MM.1S (cell line): ENCODE measurements around the gene ARPC5L.
"Not testable (repeated sequence)": the region's sequence is repeated elsewhere in the genome, so short reads cannot be mapped to it uniquely, and the experiment has no call there.

ENCODE experiments used
- DNase-seq: peaks from one replicate; pipeline ENCODE4 v3.0.0-alpha.2; 2015
- H2AFZ ChIP-seq: fragments of 300-600 bp; sonication (generic); 2 replicates; pipeline ENCODE4 v1.6.0; 2016; ENCODE audit warnings: antibody characterized with exemption, low read length
- H3F3A ChIP-seq: fragments of 300-600 bp; sonication (generic); 2 replicates; pipeline ENCODE4 v1.6.1; 2016; ENCODE audit warnings: mild to moderate bottlenecking, antibody characterized with exemption, low read length, moderate library complexity, mixed read lengths; ENCODE audit not compliant: insufficient read depth
- H3K27ac ChIP-seq: fragments of 300-600 bp; sonication (generic); 2 replicates; pipeline ENCODE4 v1.5.1; 2016; ENCODE audit warnings: mild to moderate bottlenecking, low read length
- H3K27me3 ChIP-seq: fragments of 300-600 bp; sonication (generic); replicated peaks from 2 replicates; pipeline ENCODE4 v1.6.0; 2016; ENCODE audit warnings: low read length; ENCODE audit not compliant: insufficient read depth
- H3K36me3 ChIP-seq: fragments of 300-600 bp; sonication (generic); replicated peaks from 2 replicates; pipeline ENCODE4 v1.6.1; 2016; ENCODE audit warnings: mild to moderate bottlenecking, low read length, mixed read lengths; ENCODE audit not compliant: insufficient read depth
- H3K4me1 ChIP-seq: fragments of 300-600 bp; sonication (generic); 2 replicates; pipeline ENCODE4 v1.6.1; 2016; ENCODE audit warnings: low read length, mixed read lengths
- H3K4me2 ChIP-seq: fragments of 300-600 bp; sonication (generic); 2 replicates; pipeline ENCODE4 v1.6.0; 2016; ENCODE audit warnings: low read depth, low read length
- H3K4me3 ChIP-seq: fragments of 300-600 bp; sonication (generic); 2 replicates; pipeline ENCODE4 v1.5.1; 2016; ENCODE audit warnings: low read length, mixed read lengths
- H3K79me2 ChIP-seq: fragments of 300-600 bp; sonication (generic); 2 replicates; pipeline ENCODE4 v1.6.1; 2016; ENCODE audit warnings: mixed run types, low read length, mixed read lengths
- H3K9ac ChIP-seq: fragments of 300-600 bp; sonication (generic); 2 replicates; pipeline ENCODE4 v1.6.1; 2016; ENCODE audit warnings: low read length, mixed read lengths
- H3K9me2 ChIP-seq: fragments of 300-600 bp; sonication (generic); replicated peaks from 2 replicates; pipeline ENCODE4 v1.6.1; 2016; ENCODE audit warnings: mild to moderate bottlenecking, low read length, mixed read lengths; ENCODE audit not compliant: insufficient read depth
- H3K9me3 ChIP-seq: fragments of 300-600 bp; sonication (generic); replicated peaks from 2 replicates; pipeline ENCODE4 v1.6.1; 2016; ENCODE audit warnings: mild to moderate bottlenecking, low read length, mixed read lengths; ENCODE audit not compliant: insufficient read depth
- H4K20me1 ChIP-seq: fragments of 300-600 bp; sonication (generic); 2 replicates; pipeline ENCODE4 v1.6.1; 2016; ENCODE audit warnings: mild to moderate bottlenecking, low read length, moderate library complexity, mixed read lengths; ENCODE audit not compliant: insufficient read depth
- CTCF ChIP-seq: fragments of 300-600 bp; sonication (generic); IDR thresholded peaks from 2 replicates; pipeline ENCODE4 v1.5.1; 2016; ENCODE audit warnings: antibody characterized with exemption, low read length, mixed read lengths
- EZH2 ChIP-seq: fragments of 300-600 bp; sonication (generic); optimal IDR thresholded peaks from 2 replicates; pipeline ENCODE3; 2017; ENCODE audit warnings: low read depth, mild to moderate bottlenecking, antibody characterized with exemption, low read length, mixed read lengths
- EZH2phosphoT487 ChIP-seq: fragments of 300-600 bp; sonication (generic); IDR thresholded peaks from 2 replicates; pipeline ENCODE4 v1.6.1; 2018; ENCODE audit warnings: antibody characterized with exemption, low read length

The ARPC5L gene

DNA sequence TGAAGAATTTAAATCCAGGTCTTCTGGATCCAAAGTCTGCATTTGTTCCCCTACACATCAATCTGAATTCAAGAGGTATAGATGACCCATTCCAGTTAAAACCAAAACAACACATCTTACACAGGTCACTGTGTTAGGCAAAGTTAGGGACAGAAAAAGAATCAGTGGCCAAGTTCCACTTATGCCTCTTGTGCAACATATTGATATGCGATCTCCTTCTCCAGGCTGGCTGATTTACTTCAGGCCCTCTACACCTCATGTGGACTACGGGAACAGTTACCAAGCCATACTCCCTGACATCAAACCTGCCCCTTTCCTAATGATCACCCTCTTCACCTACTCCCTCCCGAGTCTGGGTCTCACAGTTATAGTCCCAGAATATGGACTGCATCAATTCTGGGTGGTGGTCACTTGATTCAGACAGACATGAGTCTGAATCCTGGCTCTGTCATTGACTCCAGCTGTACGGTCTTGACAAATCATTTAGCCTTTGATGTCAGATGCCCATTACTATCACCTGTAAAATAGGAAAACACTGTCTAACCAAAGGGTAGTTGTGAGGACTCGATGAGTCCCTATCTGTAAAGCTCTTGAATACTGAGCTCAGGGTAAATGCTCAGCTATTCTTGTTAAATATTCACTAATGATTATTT is 52.9 kb downstream of the ARPC5L start:
- no peak overlapping the region for H3K4me2 ChIP-seq
- DNase-seq: no peak
- H3K27ac ChIP-seq: no peak overlapping the region
- no peak for TF ChIP-seq EZH2
- TF ChIP-seq EZH2phosphoT487: no peak
- no peak for TF ChIP-seq CTCF
- no peaks in the 10 kb centered on the region for H3F3A ChIP-seq
- H3K9ac ChIP-seq: no peak overlapping the region
- no peaks in the 10 kb centered on the region for H3K79me2 ChIP-seq
- no peaks in the 10 kb centered on the region for H3K9me3 ChIP-seq
- no peaks in the 10 kb centered on the region for H3K4me1 ChIP-seq
- no peaks in the 10 kb centered on the region for H3K36me3 ChIP-seq
- H3K4me3 ChIP-seq: no peak overlapping the region
- H3K27me3 ChIP-seq: no peaks in the 10 kb centered on the region
- no peaks in the 10 kb centered on the region for H4K20me1 ChIP-seq
- H3K9me2 ChIP-seq: no peaks in the 10 kb centered on the region
- no peak overlapping the region for H2AFZ ChIP-seq

DNA sequence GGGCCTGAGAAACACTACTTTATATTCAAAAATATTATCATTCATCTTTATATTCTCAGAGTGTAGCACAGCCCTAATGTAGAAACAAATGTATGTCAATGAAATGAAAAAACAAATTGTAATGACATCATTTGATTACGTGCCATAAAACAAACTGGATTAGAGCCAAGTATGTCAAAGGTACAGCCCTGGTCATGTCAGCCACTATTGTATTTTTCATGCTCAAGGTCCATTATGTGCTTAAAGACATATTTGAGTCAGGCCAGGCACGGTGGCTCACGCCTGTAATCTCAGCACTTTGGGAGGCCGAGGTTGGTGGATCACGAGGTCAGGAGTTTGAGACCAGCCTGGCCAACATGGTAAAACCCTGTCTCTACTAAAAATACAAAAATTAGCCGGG is 58.5 kb downstream of the ARPC5L start:
- not testable (repeated sequence) for H4K20me1 ChIP-seq, H2AFZ ChIP-seq, DNase-seq, H3K36me3 ChIP-seq, H3K4me2 ChIP-seq, H3K27me3 ChIP-seq, H3K4me3 ChIP-seq, H3K27ac ChIP-seq, H3F3A ChIP-seq, H3K9ac ChIP-seq, H3K4me1 ChIP-seq, H3K9me2 ChIP-seq, H3K79me2 ChIP-seq, H3K9me3 ChIP-seq
